SIG-M5 (cell line): ENCODE data around the gene LAMA2.
"Not testable (repeated sequence)": the region's sequence is repeated elsewhere in the genome, so short reads cannot be mapped to it uniquely, and the experiment has no call there.

Experiments used
- DNase-seq: peaks from one replicate; lab custom pipeline; 2025; lab: John Stamatoyannopoulos, UW

The LAMA2 gene

DNA sequence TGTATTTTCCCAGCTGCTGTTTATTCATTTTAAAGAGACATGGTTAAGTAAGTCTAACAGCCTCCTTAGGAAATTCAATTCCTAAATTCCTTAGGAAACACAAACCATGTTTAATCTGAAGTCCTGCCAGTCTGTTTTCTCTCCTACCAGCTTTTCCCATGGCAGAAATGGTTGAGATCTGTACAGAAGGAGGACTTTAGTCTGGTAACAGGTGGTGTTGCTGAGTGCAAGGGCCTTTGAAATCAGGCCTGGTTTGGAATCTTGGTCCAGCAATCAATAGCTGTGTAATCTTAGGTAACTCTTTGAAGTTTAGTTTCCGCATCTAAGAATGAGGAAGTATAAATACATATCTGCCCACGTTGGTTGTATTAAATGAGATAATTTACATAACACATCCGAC lies 232.5 kb downstream of the LAMA2 start:
- DNase-seq: no peak

- no peak for DNase-seq
Observed at GRCh38 chr6:129117355-129117754, 234.4 kb downstream of the LAMA2 start.

- no peak for DNase-seq
Observed at GRCh38 chr6:129120856-129121638, 238.1 kb downstream of the LAMA2 start.

DNA sequence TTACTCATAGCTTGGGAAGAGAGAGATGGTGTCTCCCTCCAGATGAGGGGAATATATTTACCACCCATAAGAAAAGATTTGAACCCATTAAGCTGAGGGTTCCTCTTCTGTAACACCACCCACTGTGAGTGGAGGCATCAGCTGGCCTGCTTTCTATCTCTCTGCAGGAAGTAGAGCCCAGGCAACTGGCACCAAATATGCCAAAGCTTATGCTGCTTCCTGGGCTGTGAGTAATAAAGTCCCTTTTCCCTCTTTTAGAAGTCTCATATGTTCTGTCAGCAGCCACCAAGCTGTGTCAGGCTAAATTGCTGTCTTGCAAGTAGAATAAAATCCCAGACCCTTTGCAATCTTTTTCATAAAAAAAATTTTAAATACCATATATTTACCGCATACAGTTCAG lies 241.4 kb downstream of the LAMA2 start:
- no peak for DNase-seq

DNA sequence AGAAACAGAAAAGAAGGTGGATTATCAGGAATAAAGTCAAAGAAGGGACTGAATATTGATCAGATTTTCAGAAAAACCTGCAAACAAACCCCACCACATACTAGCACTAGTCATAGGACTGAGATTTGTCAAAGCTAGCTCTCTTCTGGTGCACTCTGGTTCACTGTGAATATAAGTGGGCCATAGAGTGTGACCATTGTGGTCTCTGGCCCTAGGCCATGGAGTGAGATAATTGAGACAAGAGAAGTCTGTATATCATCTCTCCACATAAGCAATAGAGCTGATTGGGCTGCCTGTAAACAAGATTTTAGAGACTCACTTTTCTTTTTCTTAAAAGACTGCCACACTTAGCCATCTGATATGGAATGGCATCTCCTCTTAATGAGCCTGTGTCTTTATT lies 247.2 kb downstream of the LAMA2 start:
- no peak for DNase-seq

DNA sequence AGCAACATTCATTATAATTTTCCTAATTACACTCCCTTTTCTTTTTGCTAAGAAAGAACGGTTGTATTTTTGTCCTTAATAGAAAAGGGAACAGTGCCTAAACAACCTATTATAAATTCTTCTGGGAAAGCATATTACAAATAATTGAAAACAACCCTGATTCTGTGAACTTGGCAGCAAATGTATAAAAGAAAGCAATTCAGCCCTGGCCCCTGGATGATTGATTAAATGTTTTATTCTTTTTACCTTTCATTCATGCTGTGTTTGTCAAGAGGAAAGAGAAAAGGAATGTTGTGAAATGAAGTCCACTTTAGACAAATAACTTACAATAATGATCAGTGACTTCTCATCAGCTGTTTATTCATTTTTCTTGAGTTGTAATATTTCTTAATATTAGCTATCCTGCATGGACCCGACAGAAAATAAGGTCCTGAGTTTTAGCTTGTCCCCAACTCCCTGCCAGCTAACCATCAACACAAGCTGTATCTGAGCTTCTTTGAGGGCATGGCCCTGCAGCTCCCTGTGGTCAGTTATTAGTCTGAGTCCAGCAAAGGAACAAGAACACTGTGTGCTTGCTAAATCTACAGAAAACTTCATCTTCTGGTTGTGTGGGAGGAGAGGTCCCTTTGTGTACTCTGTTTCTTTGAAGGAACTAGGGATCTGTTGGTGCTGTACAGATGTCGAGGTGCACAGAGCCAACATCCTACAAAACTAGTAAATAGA lies 248.2 kb downstream of the LAMA2 start:
- DNase-seq: no peak

DNA sequence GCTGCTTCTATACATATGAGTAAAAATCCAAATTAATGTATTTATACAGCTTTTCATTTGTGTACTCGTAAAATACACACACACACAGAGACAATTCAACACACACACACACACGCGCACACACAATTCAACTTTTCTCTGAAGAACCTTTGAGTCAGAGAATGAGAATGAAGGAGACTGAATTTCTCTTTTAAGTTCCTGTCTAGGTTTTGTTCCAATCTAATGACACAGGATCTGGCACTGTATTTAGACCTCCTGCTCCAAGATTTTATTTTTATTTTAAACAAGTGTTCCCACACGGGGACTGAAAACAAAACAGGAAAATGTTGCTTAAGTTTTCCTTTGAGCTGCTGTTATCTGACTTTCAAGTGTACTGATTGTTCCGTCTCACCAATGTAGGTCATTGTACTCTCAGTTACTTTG lies 250.8 kb downstream of the LAMA2 start:
- no peak for DNase-seq

GRCh38 chr6:129134535-129134934 lies 251.6 kb downstream of the LAMA2 start:
- DNase-seq: no peak

GRCh38 chr6:129135451-129135850 lies 252.5 kb downstream of the LAMA2 start:
- no peak for DNase-seq

GRCh38 chr6:129136751-129137150 lies 253.8 kb downstream of the LAMA2 start:
- no peak for DNase-seq

DNA sequence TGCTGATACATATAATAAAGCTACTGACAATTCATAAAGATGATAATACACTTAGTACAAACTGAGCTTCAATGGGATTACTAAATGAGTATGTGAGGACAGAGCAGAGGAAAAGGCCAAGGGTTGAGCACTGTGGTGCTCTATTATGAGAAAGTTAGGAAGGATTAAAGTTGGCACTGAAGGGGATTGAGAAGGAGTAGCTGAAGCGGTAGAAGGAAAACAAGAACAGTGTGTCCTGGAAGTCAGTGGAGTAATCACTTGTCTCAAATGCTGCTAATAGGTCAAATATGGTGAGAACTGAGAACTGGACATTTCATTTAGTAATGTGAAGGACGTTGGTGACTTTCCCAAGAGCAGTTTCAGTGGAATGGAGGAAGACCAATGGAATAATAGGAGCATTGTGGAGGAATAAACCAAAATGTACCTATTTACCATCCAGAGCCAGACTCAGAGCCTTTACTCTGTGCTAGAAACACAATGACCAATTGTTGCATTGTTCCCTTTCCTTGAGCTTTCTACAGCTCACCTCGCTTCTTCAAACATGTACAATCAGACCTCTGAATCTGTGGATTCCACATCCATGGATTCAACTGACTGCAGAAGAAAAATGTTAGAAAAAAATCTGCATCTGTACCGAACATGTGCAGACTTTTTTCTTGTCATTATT lies 255.9 kb downstream of the LAMA2 start:
- no peak for DNase-seq

DNA sequence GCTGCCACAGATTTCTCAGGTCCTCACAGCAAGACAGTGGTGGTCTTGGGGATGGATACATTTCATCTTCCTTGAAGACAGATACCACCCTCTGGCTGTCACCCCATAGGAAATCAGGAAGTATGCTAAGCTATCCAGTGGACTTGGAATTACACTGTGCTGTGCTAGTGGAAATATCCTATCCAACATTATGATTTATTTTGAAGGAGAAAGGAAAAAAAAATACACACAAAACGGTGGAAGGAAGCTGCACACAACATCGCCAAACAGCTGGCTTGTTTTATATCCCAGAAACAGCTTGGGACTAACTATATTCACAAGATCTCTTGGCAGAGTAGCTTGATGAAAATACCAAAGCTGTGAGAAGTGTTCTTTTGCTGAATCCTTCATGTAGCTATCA lies 257.6 kb downstream of the LAMA2 start:
- no peak for DNase-seq

DNA sequence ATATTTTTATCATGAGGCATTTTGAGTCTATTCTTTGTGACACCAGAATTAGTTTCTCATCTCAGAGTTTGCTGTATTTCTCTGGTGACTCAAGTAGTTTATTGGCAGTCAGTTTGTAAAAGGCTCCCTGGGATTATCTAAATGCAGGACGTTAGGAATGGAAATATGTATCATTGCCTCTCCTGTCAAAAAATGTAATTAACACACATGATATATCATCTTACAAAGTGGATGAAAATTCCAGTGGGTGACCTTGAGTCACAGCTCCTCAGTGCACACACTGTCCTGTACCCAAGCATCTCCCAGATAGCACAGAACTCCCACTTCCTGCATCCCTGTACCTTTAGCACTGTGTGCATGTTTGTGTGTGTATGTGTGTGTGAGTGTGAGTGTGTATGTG lies 258.6 kb downstream of the LAMA2 start:
- no peak for DNase-seq

DNA sequence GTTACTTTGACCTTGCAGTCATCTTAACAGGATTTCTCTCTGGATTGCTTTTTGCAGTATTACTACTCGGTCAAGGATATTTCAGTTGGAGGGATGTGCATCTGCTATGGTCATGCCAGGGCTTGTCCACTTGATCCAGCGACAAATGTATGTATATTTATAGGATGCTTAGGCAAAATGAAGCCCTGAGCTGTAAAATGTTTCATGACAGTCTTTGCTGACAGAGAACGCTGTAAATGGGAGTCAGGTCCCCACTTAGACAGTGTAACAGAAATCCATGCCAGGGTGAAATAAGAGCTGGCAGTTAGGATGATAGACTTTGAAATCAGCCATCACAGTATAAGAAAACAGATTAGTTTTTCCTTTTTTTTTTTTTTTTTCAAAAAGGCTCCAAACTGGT lies 264.0 kb downstream of the LAMA2 start:
- DNase-seq: no peak

DNA sequence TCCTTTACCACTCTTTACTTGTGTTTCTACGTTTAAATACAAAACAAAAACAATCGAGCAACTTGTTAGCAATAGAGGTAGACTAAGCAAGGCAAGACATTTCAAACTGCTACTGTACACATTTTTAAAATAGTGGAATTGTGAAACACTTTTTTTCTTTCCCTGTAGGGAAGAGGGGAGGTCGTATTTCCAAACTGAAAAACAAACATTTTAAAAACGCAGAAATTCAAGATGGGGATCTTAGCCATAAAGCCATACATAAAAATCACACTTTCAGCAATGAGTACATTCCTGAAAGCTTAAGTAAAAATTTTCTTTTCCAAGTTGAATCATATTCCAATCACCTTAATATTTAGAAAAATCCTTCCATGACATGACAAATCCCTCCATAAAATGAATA lies 267.6 kb downstream of the LAMA2 start:
- no peak for DNase-seq

DNA sequence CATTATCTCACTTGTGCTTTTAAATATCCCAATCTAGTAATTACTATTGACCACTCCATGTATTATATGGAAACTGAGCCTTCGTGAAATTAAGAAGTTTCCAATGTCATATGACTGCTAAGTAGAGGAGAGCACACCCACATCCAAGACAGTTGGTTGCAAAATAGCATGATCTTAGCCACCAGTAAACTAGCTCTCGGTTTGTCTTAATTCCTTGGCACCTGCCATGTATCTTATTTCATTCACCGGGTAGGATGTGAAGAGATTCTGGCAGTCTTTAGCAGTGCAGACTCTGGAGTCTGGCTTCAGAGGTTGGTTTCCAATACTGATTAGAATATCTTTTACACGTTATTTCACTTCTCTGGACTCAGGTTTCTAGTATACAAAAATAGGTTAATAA lies 270.3 kb downstream of the LAMA2 start:
- no peak for DNase-seq

DNA sequence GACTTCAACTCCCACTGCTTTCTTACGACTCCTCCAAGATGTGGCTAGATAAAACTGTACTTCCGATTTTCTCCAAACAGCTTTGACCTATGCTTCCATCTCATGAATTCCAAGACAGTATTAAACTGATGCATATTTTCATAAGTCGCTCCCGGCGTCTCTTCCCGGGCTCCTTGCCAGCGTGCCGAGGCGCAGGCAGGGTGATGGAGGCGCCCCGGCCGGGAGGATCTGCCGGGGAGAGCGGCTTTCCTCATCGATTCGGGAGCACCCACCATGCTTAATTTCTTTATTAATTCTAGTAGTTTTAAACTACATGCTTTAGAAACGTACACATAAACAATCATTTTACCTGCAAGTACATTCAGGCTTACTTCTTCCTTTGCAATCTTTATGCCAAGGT lies 276.3 kb downstream of the LAMA2 start:
- not testable (repeated sequence) for DNase-seq

DNA sequence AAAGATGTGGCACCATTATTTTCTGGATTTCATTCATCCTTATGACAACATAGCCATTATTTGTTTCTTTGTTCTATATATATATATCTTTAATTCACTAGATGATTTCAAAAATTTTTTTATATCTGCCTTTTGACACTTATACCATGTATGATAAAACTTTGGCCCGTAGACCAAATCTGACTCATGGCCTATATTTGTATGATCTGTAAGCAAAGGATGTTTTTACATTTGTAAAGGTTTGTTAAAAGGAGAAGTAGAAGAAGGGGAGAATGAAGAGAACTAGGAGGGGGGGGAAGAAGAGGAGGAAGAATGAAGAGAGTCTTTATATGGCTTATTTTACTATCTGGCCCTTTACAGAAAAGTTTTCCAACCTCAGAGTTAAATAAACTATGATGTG lies 279.7 kb downstream of the LAMA2 start:
- DNase-seq: no peak

DNA sequence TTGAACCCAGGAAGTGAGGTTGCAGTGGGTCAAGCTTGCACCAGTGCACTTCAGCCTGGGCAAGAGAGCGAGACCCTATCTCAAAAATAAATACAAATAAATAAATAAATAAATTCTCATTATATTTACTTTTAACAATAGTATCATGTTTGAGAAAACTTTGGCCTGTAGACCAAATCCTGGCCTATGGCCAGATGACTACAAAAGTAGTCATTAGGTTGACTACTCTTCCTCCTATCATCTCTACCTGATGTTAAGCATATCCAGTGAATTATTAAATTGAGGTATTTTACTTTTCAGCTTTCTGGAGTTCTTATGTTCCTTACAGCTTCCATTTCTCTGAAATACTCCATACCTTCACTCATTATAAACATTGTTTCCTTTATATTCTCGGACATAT lies 280.6 kb downstream of the LAMA2 start:
- DNase-seq: no peak

- no peak for DNase-seq
Observed at GRCh38 chr6:129164032-129164431, 281.1 kb downstream of the LAMA2 start.

GRCh38 chr6:129172279-129172995 lies 289.5 kb downstream of the LAMA2 start:
- DNase-seq: not testable (repeated sequence)

GRCh38 chr6:129175066-129175465 lies 292.1 kb downstream of the LAMA2 start:
- no peak for DNase-seq
